ENCODE results near the gene CAPRIN2.
A peak's percentile ranks its signal among the peaks of the same experiment; 100 is the strongest.

Gene CAPRIN2

DNA sequence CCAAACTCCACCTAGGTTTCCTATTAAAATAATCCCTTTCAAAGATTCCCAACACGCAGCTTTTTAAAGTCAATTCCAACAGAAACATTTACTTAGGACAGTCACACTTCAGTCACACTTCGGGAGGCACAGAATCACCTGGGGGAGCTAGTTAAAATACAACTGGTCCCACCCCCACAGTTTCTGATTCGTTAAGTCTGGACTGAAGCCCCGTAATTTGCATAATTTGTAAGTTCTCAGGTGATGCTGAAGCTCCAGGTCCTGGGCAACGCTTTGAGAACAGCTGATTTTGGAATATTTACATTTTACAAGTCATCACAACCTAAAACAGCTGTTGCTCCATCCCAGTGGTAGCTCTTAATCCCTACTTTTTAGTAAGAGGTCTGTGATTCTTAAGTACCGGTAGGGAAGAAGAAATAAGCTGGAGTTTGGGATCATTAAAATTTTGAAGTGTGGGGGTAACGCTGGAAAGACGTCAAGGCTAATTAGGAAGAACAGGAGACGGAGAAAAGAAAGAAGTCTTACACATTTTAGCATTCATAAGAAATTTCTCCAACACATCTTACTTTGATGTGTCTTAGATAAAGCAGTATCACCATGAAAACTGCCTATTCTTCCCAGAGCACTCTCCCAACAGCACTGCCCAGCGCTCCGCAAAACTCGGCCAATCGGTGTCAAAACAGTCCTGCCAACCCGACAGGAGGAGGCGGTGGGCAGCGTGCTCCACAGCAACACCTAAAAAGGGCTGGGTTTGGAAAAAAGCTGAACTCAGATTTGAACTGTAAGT, 60.1 kb downstream of the CAPRIN2 start:
- H3K27ac ChIP-seq, result no peak overlapping the region
- no peak for DNase-seq
- no peaks in the 10 kb centered on the region for H3K36me3 ChIP-seq (replicated peaks)
- in situ Hi-C loops (cut with HindIII; ENCODE audit: low pct_ligation_motif_present, low sequenced_read_pairs), result no loop called here
- peak overlapping the region; percentile 94 for H3K4me3 ChIP-seq (ENCODE audit: low read depth, low read length)
- peak; percentile 33 for TF ChIP-seq CTCF (IDR thresholded peaks at IDR 0.05; ENCODE audit: low read depth, low read length, missing control alignments)
- no peaks in the 10 kb centered on the region for H3K27me3 ChIP-seq (replicated peaks)

- DNase-seq, result no peak
- Histone ChIP-seq H3K27ac (no peak overlapping the region), H3K36me3 (replicated peaks) (no peaks in the 10 kb centered on the region), H3K27me3 (replicated peaks) (no peaks in the 10 kb centered on the region), H3K4me3 (ENCODE audit: low read depth, low read length) (no peak overlapping the region)
- TF ChIP-seq CTCF (IDR thresholded peaks at IDR 0.05; ENCODE audit: low read depth, low read length, missing control alignments), result no peak
- in situ Hi-C loops (cut with HindIII; ENCODE audit: low pct_ligation_motif_present, low sequenced_read_pairs), result no loop called here
Measured at GRCh38 chr12:30692470-30692869, 62.3 kb downstream of the CAPRIN2 start.

DNA sequence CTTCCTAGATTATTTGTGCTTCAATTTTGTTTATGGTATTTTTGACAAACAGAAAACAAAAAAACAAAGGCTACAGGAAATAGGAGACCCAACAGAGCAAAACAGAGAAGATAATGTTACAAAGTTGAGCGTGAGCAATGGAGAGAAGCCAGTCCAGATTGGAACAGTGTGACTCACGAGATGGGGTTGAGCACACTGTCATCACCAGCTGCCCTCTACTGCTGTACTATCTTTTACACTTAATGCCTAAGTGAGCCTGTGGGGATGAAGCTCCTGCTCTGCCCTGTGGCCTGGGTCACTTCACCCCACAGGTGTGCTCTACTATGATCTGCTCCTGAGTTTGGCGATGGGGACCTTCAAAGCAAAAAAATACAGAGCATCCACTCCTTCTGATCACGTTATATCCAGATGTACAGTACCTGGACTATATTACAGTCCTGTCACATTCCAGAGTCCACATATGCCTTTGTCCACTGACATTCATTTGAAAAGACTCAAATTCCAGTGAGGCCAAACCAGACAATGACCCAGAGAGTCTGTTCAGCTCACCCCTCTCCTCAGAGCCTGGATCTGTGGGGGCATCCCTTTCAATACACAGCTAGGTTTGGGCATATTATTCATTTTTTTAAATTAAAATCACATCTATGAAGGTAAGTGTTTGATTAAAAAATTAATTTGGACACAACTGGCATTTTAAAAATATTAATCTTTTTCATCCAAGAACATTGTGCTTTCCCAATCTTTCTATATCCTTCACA, 63.5 kb downstream of the CAPRIN2 start:
- in situ Hi-C loops (cut with HindIII; ENCODE audit: low pct_ligation_motif_present, low sequenced_read_pairs), result no loop called here
- TF ChIP-seq CTCF (IDR thresholded peaks at IDR 0.05; ENCODE audit: low read depth, low read length, missing control alignments), result peak; percentile 5
- H3K27me3 ChIP-seq (replicated peaks), result no peaks in the 10 kb centered on the region
- no peak overlapping the region for H3K4me3 ChIP-seq (ENCODE audit: low read depth, low read length)
- H3K27ac ChIP-seq, result no peak overlapping the region
- peak; percentile 71 for DNase-seq
- H3K36me3 ChIP-seq (replicated peaks), result no peaks in the 10 kb centered on the region

DNA sequence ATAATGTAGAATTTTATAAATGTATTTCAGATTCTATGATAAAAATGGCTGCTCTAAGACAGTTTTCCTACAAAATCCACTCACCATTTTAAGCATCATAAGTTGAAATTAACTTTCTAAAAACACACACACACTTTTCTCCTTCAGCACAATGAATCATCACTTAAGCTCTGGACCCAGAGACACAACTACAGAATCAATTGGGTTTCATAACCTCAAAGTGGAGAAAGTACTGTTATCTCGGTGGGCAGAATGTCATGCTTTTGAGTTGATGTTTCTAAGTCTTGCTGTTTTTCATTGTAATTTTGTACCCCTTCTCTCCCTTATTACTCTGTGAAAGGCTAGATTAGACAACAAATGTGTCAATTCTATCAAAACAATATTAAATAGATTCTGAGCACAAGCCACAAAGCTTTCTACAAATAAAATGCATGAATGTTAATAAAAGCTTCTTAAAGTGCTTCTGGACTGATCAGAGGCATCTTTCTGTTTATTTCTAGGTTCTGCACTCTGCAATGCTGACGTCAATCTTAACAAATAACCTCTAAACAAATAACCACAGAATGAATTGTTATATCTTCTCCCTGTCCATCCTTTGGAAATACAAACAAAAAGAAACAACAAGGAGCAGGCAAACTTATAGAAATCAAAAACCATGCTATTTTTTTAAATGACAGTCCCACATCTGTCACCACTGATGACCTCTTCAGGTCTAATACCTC, 67.3 kb downstream of the CAPRIN2 start:
- DNase-seq, result no peak
- Histone ChIP-seq H3K27ac (no peak overlapping the region), H3K27me3 (replicated peaks) (no peaks in the 10 kb centered on the region), H3K4me3 (ENCODE audit: low read depth, low read length) (no peak overlapping the region), H3K36me3 (replicated peaks) (no peaks in the 10 kb centered on the region)
- no peak for TF ChIP-seq CTCF (IDR thresholded peaks at IDR 0.05; ENCODE audit: low read depth, low read length, missing control alignments)
- in situ Hi-C loops (cut with HindIII; ENCODE audit: low pct_ligation_motif_present, low sequenced_read_pairs), result no loop called here

DNA sequence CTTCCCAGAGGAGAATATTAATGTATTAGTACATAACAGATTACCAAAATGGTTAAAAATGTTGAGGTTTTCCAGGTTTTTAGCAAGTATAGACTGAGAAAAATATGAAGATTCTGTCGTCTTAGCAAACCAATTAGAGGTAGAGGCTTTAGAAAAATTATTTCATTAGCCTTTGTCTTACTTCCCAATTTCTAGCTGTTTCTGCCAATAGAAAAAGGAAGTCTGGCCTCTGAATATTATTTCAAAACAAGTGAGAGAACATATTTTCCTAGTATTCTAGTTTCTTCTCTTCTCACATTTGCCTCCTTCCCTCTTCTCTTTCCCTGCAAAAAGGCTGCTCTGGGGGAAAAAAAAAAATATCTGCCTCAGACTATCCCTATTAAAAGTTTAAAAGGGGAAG, 75.5 kb downstream of the CAPRIN2 start:
- in situ Hi-C loops (cut with HindIII; ENCODE audit: low pct_ligation_motif_present, low sequenced_read_pairs), result no loop called here
- no peak for TF ChIP-seq CTCF (IDR thresholded peaks at IDR 0.05; ENCODE audit: low read depth, low read length, missing control alignments)
- H3K27me3 ChIP-seq (replicated peaks), result no peaks in the 10 kb centered on the region
- peaks cover 7% of the 10 kb centered on the region for H3K36me3 ChIP-seq (replicated peaks)
- H3K4me3 ChIP-seq (ENCODE audit: low read depth, low read length), result no peak overlapping the region
- H3K27ac ChIP-seq, result no peak overlapping the region
- DNase-seq, result no peak

All from brain microvascular endothelial cell (primary cell).